ENCODE results near the gene ATP8B2.
"Not testable (repeated sequence)": the region's sequence is repeated elsewhere in the genome, so short reads cannot be mapped to it uniquely, and the experiment has no call there.

DNA sequence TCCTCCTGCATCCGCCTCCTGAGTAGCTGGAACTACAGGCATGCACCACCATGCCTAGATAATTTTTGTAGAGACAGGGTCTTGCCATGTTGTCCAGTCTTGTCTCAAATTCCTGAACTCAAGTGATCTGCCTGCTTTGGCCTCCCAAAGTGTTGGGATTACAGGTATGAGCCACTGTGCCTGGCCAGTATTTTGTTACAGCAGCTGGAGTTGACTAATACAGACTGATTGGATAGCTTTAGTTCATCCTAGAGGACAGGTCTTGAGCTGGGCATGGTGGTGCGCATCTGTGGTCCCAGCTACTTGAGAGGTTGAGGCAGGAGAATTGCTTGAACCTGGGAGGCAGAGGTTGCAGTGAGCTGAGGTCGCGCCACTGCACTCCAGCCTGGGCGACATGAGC, 35.6 kb downstream of the ATP8B2 start:
- TF ChIP-seq POLR2A, CTCF (IDR thresholded peaks at IDR 0.05): not testable (repeated sequence)

Measured in esophagus squamous epithelium (tissue), 4 donors.